GM12878 (cell line): Measurements from ENCODE around the gene SNX10.

Experiments
- CEBPZ ChIP-seq: fragments of 150-350 bp; IDR thresholded peaks from 2 replicates; pipeline ENCODE4 v1.6.1; 2016; ENCODE audit warnings: low read depth, low read length
- JUND ChIP-seq: IDR thresholded peaks from 2 replicates; pipeline ENCODE4 v1.6.1; 2012; ENCODE audit warnings: low read depth, mild to moderate bottlenecking, low read length, improper control_type of control experiment, moderate library complexity

- TF ChIP-seq JUND = no peak
- TF ChIP-seq CEBPZ = no peak
Measured at GRCh38 chr7:26361637-26362036, 70.0 kb downstream of the SNX10 start.
